Muscle layer of colon (tissue), 2 donors: ENCODE data around the gene ADGB.
"Not testable (repeated sequence)": the region's sequence is repeated elsewhere in the genome, so short reads cannot be mapped to it uniquely, and the experiment has no call there.

Experiments used
- H3K27ac ChIP-seq: one replicate; pipeline ENCODE4 v1.7.0; 2013; ENCODE audit warnings: low read depth, mild to moderate bottlenecking, low read length, moderate library complexity
- H3K27me3 ChIP-seq, 2 donors: one replicate each; pipeline ENCODE4 v1.7.0; 2013; ENCODE audit warnings: low read length in 2 of 2, mild to moderate bottlenecking in 2 of 2; ENCODE audit not compliant: insufficient read depth in 2 of 2, control insufficient read depth in 1 of 2
- H3K36me3 ChIP-seq: one replicate; pipeline ENCODE4 v1.7.0; 2013; ENCODE audit warnings: mild to moderate bottlenecking, low read length; ENCODE audit not compliant: insufficient read depth
- H3K4me1 ChIP-seq: one replicate; pipeline ENCODE4 v1.7.0; 2013; ENCODE audit warnings: mild to moderate bottlenecking, low read length; ENCODE audit not compliant: insufficient read depth
- H3K4me3 ChIP-seq, 2 donors: one replicate each; pipeline ENCODE4 v1.7.0; 2013; ENCODE audit warnings: low read length in 2 of 2, low read depth in 1 of 2, mild to moderate bottlenecking in 1 of 2, moderate library complexity in 1 of 2
- H3K9ac ChIP-seq: one replicate; pipeline ENCODE4 v1.7.0; 2013; ENCODE audit warnings: low read length
- H3K9me3 ChIP-seq: one replicate; pipeline ENCODE4 v1.7.0; 2013; ENCODE audit warnings: mild to moderate bottlenecking, low read length
- donor health status: abdominal sarcoma.
- donor health status: Adenocarcinoma of cecum.

Gene ADGB

DNA sequence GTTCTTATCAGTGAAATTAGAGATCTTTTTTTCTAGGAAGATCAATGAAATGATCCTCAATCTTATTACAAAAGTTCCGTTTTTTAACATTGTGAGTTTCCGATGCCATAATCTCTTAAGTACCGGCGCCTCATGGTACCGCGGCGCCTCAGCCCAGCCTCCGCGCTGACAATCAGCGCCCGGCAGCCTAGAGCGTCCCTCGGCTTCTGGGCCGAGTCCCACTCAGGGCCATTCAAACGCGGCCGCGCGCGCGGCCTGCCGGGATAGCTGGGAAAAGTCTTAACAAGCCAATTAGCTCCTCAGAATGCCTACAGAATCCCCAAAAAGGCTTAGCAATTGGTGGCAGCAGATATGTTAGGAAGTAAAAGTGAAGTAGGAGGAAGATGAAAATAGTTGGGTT lies 204.8 kb downstream of the ADGB start:
- Histone ChIP-seq H3K27ac (no peak overlapping the region), H3K36me3 (no peaks in the 10 kb centered on the region), H3K4me3 (no peak overlapping the region), H3K27me3 (no peaks in the 10 kb centered on the region), H3K4me1 (no peaks in the 10 kb centered on the region), H3K9me3 (no peaks in the 10 kb centered on the region), H3K9ac (no peak overlapping the region)

DNA sequence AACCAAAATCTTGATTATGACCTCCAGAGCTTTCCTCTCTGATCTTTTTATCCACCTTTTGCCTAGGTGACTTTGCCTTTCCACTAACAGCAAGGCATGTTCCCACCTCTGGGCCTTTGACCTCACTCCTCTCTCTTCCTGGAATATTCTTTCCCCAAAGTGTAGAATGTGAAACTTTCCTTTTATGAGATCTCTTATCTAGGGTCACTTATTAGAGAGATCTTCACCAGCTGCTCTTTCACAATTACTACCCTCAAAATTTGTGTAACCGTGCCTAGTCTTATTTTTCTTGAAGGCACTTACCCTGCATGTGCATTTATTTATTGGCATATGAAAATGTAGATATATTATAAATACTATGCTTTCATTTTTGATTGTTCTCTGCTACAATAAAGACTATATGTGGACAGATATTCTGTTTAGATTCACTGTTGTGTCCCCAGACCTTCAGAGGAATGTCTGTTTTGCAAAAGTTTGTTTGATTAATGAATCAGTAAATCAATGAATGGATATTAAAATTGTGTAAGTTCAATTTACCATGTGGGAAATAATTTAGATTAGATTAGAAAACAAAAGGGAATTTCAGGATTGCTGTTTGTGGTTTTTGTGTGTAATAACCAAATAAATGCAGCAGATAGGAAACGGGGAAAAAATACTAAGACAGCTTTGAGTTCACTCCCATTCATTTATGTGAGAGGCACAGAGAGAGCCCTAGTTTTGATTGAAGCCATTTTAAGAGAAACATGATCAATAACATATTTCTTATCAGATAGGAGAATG lies 207.0 kb downstream of the ADGB start:
- Histone ChIP-seq H3K9me3 (no peaks in the 10 kb centered on the region), H3K27me3 (no peaks in the 10 kb centered on the region), H3K9ac (no peak overlapping the region), H3K27ac (no peak overlapping the region), H3K4me1 (no peaks in the 10 kb centered on the region), H3K4me3 (no peak overlapping the region), H3K36me3 (no peaks in the 10 kb centered on the region)

DNA sequence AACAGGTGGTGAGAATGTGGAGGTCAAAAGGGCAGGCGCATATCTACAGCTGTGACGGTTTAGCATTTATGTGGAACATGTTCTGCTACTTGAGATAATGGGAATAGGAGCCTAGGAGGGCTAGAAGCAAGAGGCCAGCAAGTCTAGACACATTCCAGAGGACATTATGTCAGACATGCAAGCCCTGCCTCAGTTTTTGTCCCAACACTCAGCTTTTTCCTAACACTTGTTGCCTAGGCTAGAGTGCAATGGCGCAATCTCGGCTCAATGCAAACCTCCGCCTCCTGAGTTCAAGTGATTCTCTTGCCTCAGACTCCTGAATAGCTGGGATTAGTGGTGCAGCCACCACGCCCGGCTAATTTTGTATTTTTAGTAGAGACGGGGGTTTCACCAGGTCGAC lies 210.2 kb downstream of the ADGB start:
- not testable (repeated sequence) for H3K9ac ChIP-seq, H3K4me1 ChIP-seq, H3K4me3 ChIP-seq, H3K27ac ChIP-seq, H3K36me3 ChIP-seq, H3K27me3 ChIP-seq, H3K9me3 ChIP-seq

DNA sequence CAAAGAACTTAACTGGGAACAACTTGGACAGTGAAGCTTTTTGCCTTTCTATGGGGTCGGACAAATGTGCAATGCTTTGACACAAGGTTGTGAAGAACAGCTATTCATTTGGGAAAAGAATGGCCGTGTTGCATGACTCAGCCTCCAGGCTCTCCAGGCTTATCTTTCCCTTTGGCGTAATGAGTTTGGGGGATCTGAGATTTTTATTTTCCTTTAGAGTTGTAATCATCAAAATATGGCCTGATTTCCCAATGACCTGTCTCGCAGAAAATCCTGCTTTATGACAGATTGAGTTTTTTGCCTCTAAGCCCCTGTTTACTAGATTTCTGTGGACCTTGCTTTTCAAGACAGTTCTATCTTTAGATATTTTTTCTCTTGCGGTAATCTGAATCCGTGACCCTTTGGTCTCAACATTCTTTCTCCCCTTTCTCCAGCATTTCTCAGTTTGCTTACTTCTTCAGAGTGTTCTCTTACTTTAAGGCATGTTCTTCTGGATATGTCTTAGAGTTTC lies 214.1 kb downstream of the ADGB start:
- H3K4me1 ChIP-seq, H3K9ac ChIP-seq: not testable (repeated sequence)

GRCh38 chr6:146813554-146813953 lies 214.8 kb downstream of the ADGB start:
- H3K4me1 ChIP-seq: no peaks in the 10 kb centered on the region
- no peak overlapping the region for H3K27ac ChIP-seq
- H3K4me3 ChIP-seq: no peak overlapping the region
- no peaks in the 10 kb centered on the region for H3K36me3 ChIP-seq
- no peaks in the 10 kb centered on the region for H3K27me3 ChIP-seq
- no peaks in the 10 kb centered on the region for H3K9me3 ChIP-seq
- H3K9ac ChIP-seq: no peak overlapping the region

More for the DNA sequence above, 214.1 kb downstream of the ADGB start:
- H3K4me3 ChIP-seq, H3K36me3 ChIP-seq, H3K9me3 ChIP-seq, H3K27ac ChIP-seq, H3K27me3 ChIP-seq: not testable (repeated sequence)

- Histone ChIP-seq H3K4me3 (no peak overlapping the region), H3K27me3 (no peaks in the 10 kb centered on the region), H3K27ac (no peak overlapping the region), H3K9me3 (no peaks in the 10 kb centered on the region), H3K36me3 (no peaks in the 10 kb centered on the region), H3K9ac (no peak overlapping the region), H3K4me1 (no peaks in the 10 kb centered on the region)
Measured at GRCh38 chr6:146814148-146814750, 215.5 kb downstream of the ADGB start.

GRCh38 chr6:146815511-146816462 lies 217.0 kb downstream of the ADGB start:
- H3K9me3 ChIP-seq, H3K36me3 ChIP-seq, H3K27ac ChIP-seq, H3K27me3 ChIP-seq, H3K4me1 ChIP-seq, H3K9ac ChIP-seq, H3K4me3 ChIP-seq: not testable (repeated sequence)

DNA sequence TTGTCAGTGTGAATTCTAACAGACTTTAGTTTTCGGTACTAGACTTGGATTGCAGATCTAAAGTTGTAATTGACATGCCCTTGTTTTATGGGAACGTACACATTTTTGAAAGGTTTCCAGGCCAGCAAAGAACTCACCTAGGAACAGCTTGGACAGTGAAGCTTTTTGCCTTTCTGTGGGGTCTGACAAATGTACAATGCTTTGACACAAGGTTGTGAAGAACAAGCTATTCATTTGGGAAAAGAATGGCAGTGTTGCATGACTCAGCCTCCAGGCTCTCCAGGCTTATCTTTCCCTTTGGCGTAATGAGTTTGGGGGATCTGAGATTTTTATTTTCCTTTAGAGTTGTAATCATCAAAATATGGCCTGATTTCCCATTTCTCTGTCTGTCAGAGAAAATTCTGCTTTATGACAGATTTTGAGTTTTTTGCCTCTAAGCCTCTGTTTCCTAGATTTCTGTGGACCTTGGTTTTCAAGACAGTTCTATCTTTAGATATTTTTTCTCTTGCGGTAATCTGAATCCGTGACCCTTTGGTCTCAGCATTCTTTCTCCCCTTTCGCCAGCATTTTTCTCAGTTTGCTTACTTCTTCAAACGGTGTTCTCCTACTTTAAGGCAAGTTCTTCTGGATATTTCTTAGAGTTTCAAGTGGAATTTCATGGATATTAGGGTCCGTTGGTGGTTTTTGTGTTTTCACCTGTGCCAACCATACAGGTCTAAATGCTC lies 221.0 kb downstream of the ADGB start:
- H3K4me1 ChIP-seq: no peaks in the 10 kb centered on the region
- no peak overlapping the region for H3K9ac ChIP-seq
- no peak overlapping the region for H3K27ac ChIP-seq
- H3K9me3 ChIP-seq: no peaks in the 10 kb centered on the region
- H3K36me3 ChIP-seq: no peaks in the 10 kb centered on the region
- no peak overlapping the region for H3K4me3 ChIP-seq
- H3K27me3 ChIP-seq: no peaks in the 10 kb centered on the region

GRCh38 chr6:146827216-146827928 lies 228.6 kb downstream of the ADGB start:
- Histone ChIP-seq H3K27ac (no peak overlapping the region), H3K9me3 (no peaks in the 10 kb centered on the region), H3K27me3 (no peaks in the 10 kb centered on the region), H3K4me1 (no peaks in the 10 kb centered on the region), H3K9ac (no peak overlapping the region), H3K36me3 (no peaks in the 10 kb centered on the region), H3K4me3 (no peak overlapping the region)

DNA sequence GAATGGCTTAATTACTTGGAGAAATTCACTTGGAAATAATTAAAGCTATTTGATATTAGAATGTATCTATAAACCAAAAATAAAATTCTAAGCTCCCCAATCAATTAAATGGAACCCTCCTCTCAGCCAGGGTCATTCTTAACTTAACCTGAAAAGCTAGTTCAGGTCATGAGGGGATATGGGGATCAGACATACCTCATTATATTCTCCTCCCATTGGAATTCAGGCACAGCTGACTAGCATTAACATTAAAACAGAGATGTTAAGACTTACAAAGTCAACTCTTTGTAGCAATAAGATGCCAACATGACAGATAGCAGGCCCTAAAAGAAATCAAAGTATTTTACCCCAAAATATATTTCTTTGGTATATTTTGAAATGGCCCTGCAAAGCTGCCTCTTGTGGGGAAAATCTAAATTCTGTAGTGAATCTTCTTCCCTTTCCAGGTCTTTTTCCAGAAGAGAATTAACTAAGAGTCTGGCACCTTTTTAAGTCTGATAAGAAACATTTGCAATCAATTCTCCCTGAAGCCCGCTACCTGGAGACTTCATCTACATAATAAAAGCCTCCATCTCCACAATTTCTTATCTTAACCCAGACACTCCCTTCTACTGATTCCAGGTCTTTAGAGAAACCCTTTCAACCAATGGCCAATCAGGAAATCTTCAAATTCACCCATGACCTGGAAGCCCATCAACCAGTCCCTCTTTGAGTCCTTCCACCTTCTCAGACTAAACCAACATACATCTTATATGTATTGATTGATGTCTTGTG lies 231.2 kb downstream of the ADGB start:
- no peaks in the 10 kb centered on the region for H3K36me3 ChIP-seq
- no peak overlapping the region for H3K4me3 ChIP-seq
- no peaks in the 10 kb centered on the region for H3K9me3 ChIP-seq
- no peak overlapping the region for H3K9ac ChIP-seq
- H3K4me1 ChIP-seq: no peaks in the 10 kb centered on the region
- H3K27ac ChIP-seq: no peak overlapping the region
- no peaks in the 10 kb centered on the region for H3K27me3 ChIP-seq
